ENCODE data around the gene RALA. TPM values are rescaled to one million over a fixed set of nuclear protein-coding genes. Genes with fewer than 3 reads are reported as not detected.
"Not testable (repeated sequence)": the region's sequence is repeated elsewhere in the genome, so short reads cannot be mapped to it uniquely, and the experiment has no call there.

RALA gene
- total RNA-seq, 1 experiment from 2014 or later, result 36.8 TPM

GRCh38 chr7:39688611-39689480, 65.5 kb downstream of the RALA start:
- Histone ChIP-seq H3K4me3 (no peak overlapping the region), H3F3A (ENCODE audit: insufficient read depth, low read depth) (no peaks in the 10 kb centered on the region), H3K27ac (no peak overlapping the region), H3K9me3 (ENCODE audit: insufficient read depth, low read depth) (no peaks in the 10 kb centered on the region), H3K79me2 (ENCODE audit: low read depth) (no peaks in the 10 kb centered on the region), H3K4me2 (no peak overlapping the region), H3K4me1 (replicated peaks; ENCODE audit: insufficient read depth) (no peaks in the 10 kb centered on the region), H4K20me1 (ENCODE audit: insufficient read depth) (0 out of 2 replicates have a peak, but pooled peaks cover 2% of the 10 kb centered on the region), H3K9me2 (ENCODE audit: insufficient read depth) (no peaks in the 10 kb centered on the region), H3K27me3 (ENCODE audit: insufficient read depth, low read depth) (no peaks in the 10 kb centered on the region), H2AFZ (no peak overlapping the region), H3K36me3 (ENCODE audit: low read depth) (peaks cover 14% of the 10 kb centered on the region; the same call in 1 of the 2 replicates)
- no TSS peak for BruUV-seq (replicated peaks)
- intact Hi-C loops (cut with micrococcal nuclease; ENCODE audit: unreplicated experiment), result no loop called here
- CTCF ChIA-PET, result no interaction called here
- peak in 1 of 2 experiments; percentile 5 for DNase-seq
- POLR2A ChIA-PET (ENCODE audit: unreplicated experiment), result no interaction called here
- no peak for TF ChIP-seq EZH2 (IDR thresholded peaks at IDR 0.05; ENCODE audit: low read depth)
- TF ChIP-seq, protein P1, sequence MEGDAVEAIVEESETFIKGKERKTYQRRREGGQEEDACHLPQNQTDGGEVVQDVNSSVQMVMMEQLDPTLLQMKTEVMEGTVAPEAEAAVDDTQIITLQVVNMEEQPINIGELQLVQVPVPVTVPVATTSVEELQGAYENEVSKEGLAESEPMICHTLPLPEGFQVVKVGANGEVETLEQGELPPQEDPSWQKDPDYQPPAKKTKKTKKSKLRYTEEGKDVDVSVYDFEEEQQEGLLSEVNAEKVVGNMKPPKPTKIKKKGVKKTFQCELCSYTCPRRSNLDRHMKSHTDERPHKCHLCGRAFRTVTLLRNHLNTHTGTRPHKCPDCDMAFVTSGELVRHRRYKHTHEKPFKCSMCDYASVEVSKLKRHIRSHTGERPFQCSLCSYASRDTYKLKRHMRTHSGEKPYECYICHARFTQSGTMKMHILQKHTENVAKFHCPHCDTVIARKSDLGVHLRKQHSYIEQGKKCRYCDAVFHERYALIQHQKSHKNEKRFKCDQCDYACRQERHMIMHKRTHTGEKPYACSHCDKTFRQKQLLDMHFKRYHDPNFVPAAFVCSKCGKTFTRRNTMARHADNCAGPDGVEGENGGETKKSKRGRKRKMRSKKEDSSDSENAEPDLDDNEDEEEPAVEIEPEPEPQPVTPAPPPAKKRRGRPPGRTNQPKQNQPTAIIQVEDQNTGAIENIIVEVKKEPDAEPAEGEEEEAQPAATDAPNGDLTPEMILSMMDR (conservative IDR thresholded peaks at IDR 0.05), result no peak

- no TSS peak for BruUV-seq (replicated peaks)
- Histone ChIP-seq H2AFZ (no peak overlapping the region), H3K4me1 (replicated peaks; ENCODE audit: insufficient read depth) (no peaks in the 10 kb centered on the region), H3K4me3 (no peak overlapping the region), H3K9me2 (ENCODE audit: insufficient read depth) (no peaks in the 10 kb centered on the region), H3K27me3 (ENCODE audit: insufficient read depth, low read depth) (no peaks in the 10 kb centered on the region), H3K9me3 (ENCODE audit: insufficient read depth, low read depth) (no peaks in the 10 kb centered on the region), H3K36me3 (ENCODE audit: low read depth) (peaks cover 22% of the 10 kb centered on the region; the same call in 1 of the 2 replicates), H3K27ac (no peak overlapping the region), H3F3A (ENCODE audit: insufficient read depth, low read depth) (no peaks in the 10 kb centered on the region), H3K79me2 (ENCODE audit: low read depth) (no peaks in the 10 kb centered on the region), H4K20me1 (ENCODE audit: insufficient read depth) (no peaks in the 10 kb centered on the region), H3K4me2 (no peak overlapping the region)
- TF ChIP-seq EZH2 (IDR thresholded peaks at IDR 0.05; ENCODE audit: low read depth), result no peak
- TF ChIP-seq, protein P1 (conservative IDR thresholded peaks at IDR 0.05), result no peak
- no peak for DNase-seq
- CTCF ChIA-PET, result interaction anchor here (0.5 kb wide), 1 partner anchor 53 kb away, joined by 3 read pairs; no protein-coding TSS in a partner anchor
- intact Hi-C loops (cut with micrococcal nuclease; ENCODE audit: unreplicated experiment), result no loop called here
- POLR2A ChIA-PET (ENCODE audit: unreplicated experiment), result no interaction called here
Measured at GRCh38 chr7:39691821-39692220, 68.4 kb downstream of the RALA start.

GRCh38 chr7:39693086-39693485, 69.7 kb downstream of the RALA start:
- H3F3A ChIP-seq (ENCODE audit: insufficient read depth, low read depth); CTCF ChIA-PET; H3K4me3 ChIP-seq; H3K9me2 ChIP-seq (ENCODE audit: insufficient read depth); H3K27me3 ChIP-seq (ENCODE audit: insufficient read depth, low read depth); intact Hi-C loops (cut with micrococcal nuclease; ENCODE audit: unreplicated experiment); H3K27ac ChIP-seq; H2AFZ ChIP-seq; POLR2A ChIA-PET (ENCODE audit: unreplicated experiment); H3K4me2 ChIP-seq; DNase-seq; H3K4me1 ChIP-seq (replicated peaks; ENCODE audit: insufficient read depth); H3K9me3 ChIP-seq (ENCODE audit: insufficient read depth, low read depth); H4K20me1 ChIP-seq (ENCODE audit: insufficient read depth); H3K79me2 ChIP-seq (ENCODE audit: low read depth); BruUV-seq (replicated peaks): not testable (repeated sequence)
- peaks cover 24% of the 10 kb centered on the region; the same call in 1 of the 2 replicates for H3K36me3 ChIP-seq (ENCODE audit: low read depth)
